AG09319 (cell line): Measurements from ENCODE around the gene PCMT1.
"Not testable (repeated sequence)": the region's sequence is repeated elsewhere in the genome, so short reads cannot be mapped to it uniquely, and the experiment has no call there.

Experiments
- DNase-seq: peaks from one replicate; pipeline ENCODE4 v3.0.0-alpha.2; 2010; ENCODE audit warnings: low read depth; ENCODE audit errors: extremely low read depth
- CTCF ChIP-seq: IDR thresholded peaks from 2 replicates; pipeline ENCODE4 v1.5.1; 2011; ENCODE audit warnings: low read depth, mild to moderate bottlenecking, inconsistent platforms, low read length, moderate library complexity

PCMT1 gene

DNA sequence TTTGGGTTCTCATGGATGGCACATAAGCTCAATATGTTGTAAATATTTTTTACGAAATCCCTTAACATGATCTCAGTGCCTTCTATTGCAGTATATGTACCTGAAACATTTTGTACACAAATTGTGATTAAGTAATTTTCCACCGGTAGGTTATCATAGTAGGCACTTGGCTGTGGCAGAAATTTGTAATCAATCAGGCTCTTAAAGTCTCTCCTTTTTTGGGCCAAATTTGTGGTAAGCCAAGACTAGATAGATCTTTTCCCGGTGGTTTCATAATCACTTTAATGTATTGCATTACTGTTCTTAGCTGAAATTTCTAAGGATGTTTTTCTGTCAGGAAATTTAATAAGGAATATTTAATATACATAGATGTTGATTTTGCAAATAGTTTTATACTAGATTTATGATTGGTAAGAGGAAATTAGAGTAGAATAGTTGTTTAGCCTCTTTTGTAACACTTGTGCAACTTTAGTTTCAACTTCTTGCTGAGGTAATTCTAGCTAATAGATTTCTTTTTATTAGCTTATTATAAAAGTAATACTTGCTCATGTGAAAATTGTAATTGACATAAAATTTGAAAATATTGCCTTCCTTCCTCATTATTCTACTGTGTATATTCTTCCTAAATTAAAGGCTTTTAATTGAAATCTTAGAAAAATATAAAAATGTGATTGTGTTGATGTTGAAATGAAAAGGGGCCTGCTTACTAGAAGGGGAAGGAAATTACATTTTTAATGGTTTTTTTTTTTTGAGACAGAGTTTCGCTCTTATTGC lies 3.2 kb downstream of the PCMT1 start:
- no peak for DNase-seq

GRCh38 chr6:149753374-149753637 lies 3.8 kb downstream of the PCMT1 start:
- not testable (repeated sequence) for DNase-seq

More for the DNA sequence above, 3.2 kb downstream of the PCMT1 start:
- no peak for TF ChIP-seq CTCF

GRCh38 chr6:149754548-149754947 lies 5.0 kb downstream of the PCMT1 start:
- DNase-seq = no peak

GRCh38 chr6:149755300-149756260 lies 6.0 kb downstream of the PCMT1 start:
- no peak for DNase-seq

More at GRCh38 chr6:149754548-149754947, 5.0 kb downstream of the PCMT1 start:
- TF ChIP-seq CTCF = no peak

DNA sequence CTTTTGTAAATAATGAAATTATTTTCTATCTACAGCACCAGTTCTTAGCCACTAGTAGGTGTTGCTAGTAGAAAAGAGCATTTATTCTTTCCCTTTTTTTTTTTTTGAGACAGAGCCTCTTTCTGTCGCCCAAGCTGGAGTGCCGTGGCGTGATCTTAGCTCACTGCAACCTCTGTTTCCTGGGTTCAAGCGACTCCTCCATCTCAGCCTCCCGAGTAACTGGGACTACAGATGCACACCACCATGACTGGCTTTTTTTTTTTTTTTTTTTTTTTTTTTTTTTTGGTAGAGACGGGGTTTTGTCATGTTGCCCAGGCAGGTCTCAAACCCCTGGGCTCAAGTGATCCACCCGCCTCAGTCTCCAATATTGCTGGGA lies 6.7 kb downstream of the PCMT1 start:
- DNase-seq = no peak
- no peak for TF ChIP-seq CTCF

More at GRCh38 chr6:149755300-149756260, 6.0 kb downstream of the PCMT1 start:
- TF ChIP-seq CTCF = no peak

- TF ChIP-seq CTCF = no peak
- DNase-seq = no peak
These were observed 11.9 kb downstream of the PCMT1 start for GRCh38 chr6:149761438-149761837.

- no peak for TF ChIP-seq CTCF
- no peak for DNase-seq
These were observed 14.3 kb downstream of the PCMT1 start for GRCh38 chr6:149763866-149764265.
